Mesothelial cell of epicardium (in vitro differentiated cells): ENCODE data around the gene CROCC2. TPM values are rescaled to one million over a fixed set of nuclear protein-coding genes. Genes with fewer than 3 reads are reported as not detected.

Experiments
- DNase-seq, 2 experiments: peaks; one replicate each; pipeline ENCODE4 v3.0.0; 2021; ENCODE audit warnings: low spot score in 2 of 2; ENCODE audit not compliant: unreplicated experiment in 2 of 2
- H3K27ac Mint-ChIP-seq: 2 replicates; pipeline ENCODE4 v1.8.0; 2021; ENCODE audit warnings: mixed read lengths
- H3K27me3 Mint-ChIP-seq: 2 replicates; pipeline ENCODE4 v1.8.0; 2021; ENCODE audit warnings: low read depth, mixed read lengths
- H3K36me3 Mint-ChIP-seq: 2 replicates; pipeline ENCODE4 v1.8.0; 2021; ENCODE audit warnings: mixed read lengths
- H3K4me1 Mint-ChIP-seq: 2 replicates; pipeline ENCODE4 v1.8.0; 2021; ENCODE audit warnings: mixed read lengths
- H3K4me3 Mint-ChIP-seq: 2 replicates; pipeline ENCODE4 v1.8.0; 2021; ENCODE audit warnings: mild to moderate bottlenecking, moderate library complexity, mixed read lengths
- H3K9me3 Mint-ChIP-seq: 2 replicates; pipeline ENCODE4 v1.8.0; 2021; ENCODE audit warnings: mixed read lengths
- total RNA-seq: library from RNA; stranded (reverse); gene quantifications from 3 replicates; pipeline ENCODE4 v1.2.1, GENCODE V29; 2021
- TF ChIP-seq, protein P1 (sequence below): fragments of 200-600 bp; sonication (generic); IDR thresholded peaks from one replicate; pipeline ENCODE4 v1.5.0; 2021; ENCODE audit warnings: antibody characterized with exemption; ENCODE audit not compliant: unreplicated experiment

CROCC2 gene
- total RNA-seq, 1 donor from 2014 or later, result 0.16 TPM

DNA sequence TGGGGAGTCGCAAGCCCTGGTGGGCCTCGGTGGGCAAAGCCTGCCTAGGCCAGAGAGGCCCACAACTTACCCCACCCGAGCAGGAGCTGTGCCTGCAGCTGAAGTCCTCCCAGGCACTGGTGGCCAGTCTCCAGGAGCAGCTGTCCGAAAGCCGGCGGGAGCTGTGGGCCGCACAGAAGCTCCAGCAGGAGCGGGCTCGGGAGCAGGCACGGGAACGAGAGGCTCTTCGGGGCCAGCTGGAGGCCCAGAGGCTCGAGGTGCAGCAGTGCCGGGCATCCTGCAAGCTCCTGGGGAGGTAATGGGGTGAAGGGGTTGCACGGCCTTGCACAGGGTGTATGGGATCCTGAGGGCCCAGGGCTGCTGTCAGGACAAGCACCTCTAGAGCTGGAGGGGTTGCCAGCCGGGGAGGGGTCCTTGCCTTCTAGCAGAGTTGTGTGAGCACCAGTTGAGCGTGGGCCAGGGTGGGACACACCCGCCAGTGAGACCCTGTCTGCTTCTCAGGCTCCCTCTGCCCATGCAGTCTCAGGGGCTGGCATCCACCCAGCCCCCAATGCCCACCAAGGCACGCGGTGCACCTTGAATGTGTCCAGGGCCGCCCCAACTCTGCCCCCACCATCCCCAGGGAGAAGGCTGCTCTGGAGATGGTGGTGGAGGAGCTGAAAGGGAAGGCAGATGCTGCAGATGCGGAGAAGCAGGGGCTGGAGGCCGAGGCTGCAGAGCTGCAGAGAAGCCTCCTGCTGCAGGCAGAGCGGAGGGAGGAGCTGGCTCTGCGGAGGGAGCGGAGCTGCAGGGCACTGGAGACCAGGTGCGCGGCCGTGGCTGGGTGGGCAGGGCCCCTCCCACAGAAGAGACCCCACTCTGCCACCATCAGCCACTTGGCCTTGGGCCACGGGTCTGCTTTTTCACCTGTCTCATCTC lies 27.2 kb downstream of the CROCC2 start:
- no peaks in the 10 kb centered on the region for H3K36me3 Mint-ChIP-seq
- peaks cover 2% of the 10 kb centered on the region for H3K9me3 Mint-ChIP-seq
- H3K4me1 Mint-ChIP-seq, result no peaks in the 10 kb centered on the region
- no peak overlapping the region for H3K27ac Mint-ChIP-seq
- H3K27me3 Mint-ChIP-seq, result peaks cover 16% of the 10 kb centered on the region
- DNase-seq, result peak; percentile 19 to 36
- TF ChIP-seq, protein P1, sequence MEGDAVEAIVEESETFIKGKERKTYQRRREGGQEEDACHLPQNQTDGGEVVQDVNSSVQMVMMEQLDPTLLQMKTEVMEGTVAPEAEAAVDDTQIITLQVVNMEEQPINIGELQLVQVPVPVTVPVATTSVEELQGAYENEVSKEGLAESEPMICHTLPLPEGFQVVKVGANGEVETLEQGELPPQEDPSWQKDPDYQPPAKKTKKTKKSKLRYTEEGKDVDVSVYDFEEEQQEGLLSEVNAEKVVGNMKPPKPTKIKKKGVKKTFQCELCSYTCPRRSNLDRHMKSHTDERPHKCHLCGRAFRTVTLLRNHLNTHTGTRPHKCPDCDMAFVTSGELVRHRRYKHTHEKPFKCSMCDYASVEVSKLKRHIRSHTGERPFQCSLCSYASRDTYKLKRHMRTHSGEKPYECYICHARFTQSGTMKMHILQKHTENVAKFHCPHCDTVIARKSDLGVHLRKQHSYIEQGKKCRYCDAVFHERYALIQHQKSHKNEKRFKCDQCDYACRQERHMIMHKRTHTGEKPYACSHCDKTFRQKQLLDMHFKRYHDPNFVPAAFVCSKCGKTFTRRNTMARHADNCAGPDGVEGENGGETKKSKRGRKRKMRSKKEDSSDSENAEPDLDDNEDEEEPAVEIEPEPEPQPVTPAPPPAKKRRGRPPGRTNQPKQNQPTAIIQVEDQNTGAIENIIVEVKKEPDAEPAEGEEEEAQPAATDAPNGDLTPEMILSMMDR, result no peak
- no peak overlapping the region for H3K4me3 Mint-ChIP-seq

GRCh38 chr2:240933966-240934700 lies 28.0 kb downstream of the CROCC2 start:
- Mint-ChIP-seq H3K4me3 (no peak overlapping the region), H3K27me3 (peaks cover 13% of the 10 kb centered on the region), H3K36me3 (no peaks in the 10 kb centered on the region), H3K9me3 (peaks cover 5% of the 10 kb centered on the region), H3K27ac (no peak overlapping the region), H3K4me1 (no peaks in the 10 kb centered on the region)
- peak; percentile 10 to 25 for DNase-seq
- TF ChIP-seq, protein P1, result no peak

DNA sequence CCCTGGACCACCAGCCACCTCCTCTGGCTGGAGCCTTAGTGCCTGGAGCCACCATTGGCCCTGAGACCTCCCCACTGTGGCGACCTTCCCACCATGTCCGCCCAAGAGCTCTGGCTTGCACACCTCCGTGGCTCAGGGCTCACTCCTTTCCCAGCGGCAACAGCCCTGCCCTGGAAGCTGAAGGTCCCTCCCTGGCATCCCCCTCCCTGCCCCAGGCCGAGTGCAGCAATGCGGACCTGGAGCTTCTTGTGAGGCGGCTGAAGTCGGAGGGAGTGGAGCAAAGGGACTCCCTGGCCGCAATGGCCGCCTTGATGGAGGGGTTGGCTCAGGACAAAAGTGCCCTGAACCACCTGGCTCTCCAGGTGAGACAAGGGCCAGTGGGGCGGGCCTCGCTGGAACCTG lies 28.6 kb downstream of the CROCC2 start:
- TF ChIP-seq, protein P1, result no peak
- peaks cover 16% of the 10 kb centered on the region for H3K27me3 Mint-ChIP-seq
- H3K4me1 Mint-ChIP-seq, result no peaks in the 10 kb centered on the region
- H3K4me3 Mint-ChIP-seq, result no peak overlapping the region
- H3K27ac Mint-ChIP-seq, result no peak overlapping the region
- H3K9me3 Mint-ChIP-seq, result peaks cover 5% of the 10 kb centered on the region
- no peaks in the 10 kb centered on the region for H3K36me3 Mint-ChIP-seq
- DNase-seq, result peak in 1 of 2 experiments; percentile 37

DNA sequence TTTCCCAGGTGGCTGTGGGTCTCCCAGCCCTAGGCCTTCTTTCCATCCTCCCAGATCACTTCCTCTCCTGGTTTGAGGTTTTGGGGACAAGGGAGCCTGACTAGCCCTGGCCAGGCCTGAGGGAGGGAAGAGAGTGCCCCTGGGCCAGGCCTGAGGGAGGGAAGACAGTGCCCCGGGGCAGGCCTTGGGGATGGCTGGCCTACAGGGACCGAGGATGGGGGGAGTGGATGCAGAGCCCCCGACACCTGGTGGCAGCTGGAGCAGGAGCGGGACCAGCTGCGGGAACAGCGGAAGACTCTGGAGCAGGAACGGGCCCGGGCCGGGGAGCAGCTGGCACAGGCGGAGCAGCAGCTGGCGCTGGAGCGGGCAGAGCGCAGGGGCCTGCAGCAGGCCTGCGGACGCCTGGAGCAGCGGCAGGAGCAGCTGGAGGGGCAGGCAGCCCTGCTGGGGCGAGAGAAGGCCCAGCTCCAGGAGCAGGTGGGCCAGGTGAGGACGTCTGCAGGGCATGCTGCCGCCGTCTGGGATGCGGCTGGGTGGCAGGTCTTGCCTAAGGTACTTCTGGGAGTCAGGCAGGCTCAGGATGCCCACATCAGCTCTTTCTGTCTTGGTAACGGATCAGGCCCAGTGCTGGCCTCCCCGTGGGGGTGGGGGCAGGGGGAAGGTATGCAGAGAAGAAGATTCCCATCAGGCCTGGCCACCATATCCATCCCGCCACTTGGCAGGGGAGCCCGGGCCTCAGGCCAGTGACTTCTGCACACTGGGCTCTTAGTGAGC lies 29.2 kb downstream of the CROCC2 start:
- TF ChIP-seq, protein P1, result no peak
- H3K4me3 Mint-ChIP-seq, result no peak overlapping the region
- peak; percentile 17 to 34 for DNase-seq
- peaks cover 19% of the 10 kb centered on the region for H3K27me3 Mint-ChIP-seq
- H3K4me1 Mint-ChIP-seq, result no peaks in the 10 kb centered on the region
- H3K27ac Mint-ChIP-seq, result no peak overlapping the region
- peaks cover 5% of the 10 kb centered on the region for H3K9me3 Mint-ChIP-seq
- H3K36me3 Mint-ChIP-seq, result no peaks in the 10 kb centered on the region

GRCh38 chr2:240936106-240936505 lies 30.0 kb downstream of the CROCC2 start:
- H3K4me1 Mint-ChIP-seq, result no peaks in the 10 kb centered on the region
- H3K36me3 Mint-ChIP-seq, result no peaks in the 10 kb centered on the region
- peak in 1 of 2 experiments; percentile 7 for DNase-seq
- H3K9me3 Mint-ChIP-seq, result peaks cover 5% of the 10 kb centered on the region
- peaks cover 28% of the 10 kb centered on the region for H3K27me3 Mint-ChIP-seq
- TF ChIP-seq, protein P1, result no peak
- H3K4me3 Mint-ChIP-seq, result no peak overlapping the region
- H3K27ac Mint-ChIP-seq, result no peak overlapping the region
